K562 (cell line): ENCODE data around the gene SPON2. TPM values are rescaled to one million over a fixed set of nuclear protein-coding genes. Genes with fewer than 3 reads are reported as not detected.
A peak's percentile ranks its signal among the peaks of the same experiment; 100 is the strongest.

ENCODE experiments used
- ADNP ChIP-seq: fragments of 200-800 bp; sonication (Bioruptor generic); IDR thresholded peaks from 2 replicates; pipeline ENCODE4 v1.6.1; 2016; ENCODE audit warnings: missing genetic modification characterization, missing compliant biosample characterization
- BHLHE40 ChIP-seq: IDR thresholded peaks from 2 replicates; pipeline ENCODE4 v1.6.1; 2011; ENCODE audit warnings: low read length, improper control_type of control experiment
- CBX5 ChIP-seq: IDR thresholded peaks from 2 replicates; pipeline ENCODE4 v1.6.1; 2014; ENCODE audit warnings: low read depth, borderline replicate concordance
- GTF3C2 ChIP-seq: IDR thresholded peaks from 3 replicates; pipeline ENCODE4 v1.6.1; 2011; ENCODE audit warnings: borderline replicate concordance, mild to moderate bottlenecking, moderate library complexity; ENCODE audit not compliant: insufficient read length; ENCODE audit errors: extremely low read depth
- HDAC6 ChIP-seq: IDR thresholded peaks from 2 replicates; pipeline ENCODE4 v1.6.1; 2012; ENCODE audit warnings: low read depth, mild to moderate bottlenecking, control low read depth, inconsistent platforms, low read length, moderate library complexity
- HNRNPH1 ChIP-seq: fragments of 200-400 bp; formaldehyde crosslinking; optimal IDR thresholded peaks from 2 replicates; pipeline ENCODE3; 2017; ENCODE audit warnings: low read depth, mild to moderate bottlenecking, low read length, moderate library complexity
- IFI16 ChIP-seq: fragments of 250-450 bp; sonication (Bioruptor Pico); IDR thresholded peaks from 2 replicates; pipeline ENCODE4 v2.1.2; 2022; ENCODE audit warnings: mild to moderate bottlenecking, inconsistent platforms
- IRF9 ChIP-seq: fragments of 450-650 bp; IDR thresholded peaks from 2 replicates; pipeline ENCODE4 v1.6.1; 2016; ENCODE audit warnings: missing biosample characterization, missing genetic modification characterization
- MCM5 ChIP-seq: fragments of 450-650 bp; IDR thresholded peaks from 2 replicates; pipeline ENCODE4 v1.6.1; 2016; ENCODE audit warnings: low read depth
- POLR2B ChIP-seq: fragments of 450-650 bp; IDR thresholded peaks from 2 replicates; pipeline ENCODE4 v1.6.1; 2018; ENCODE audit warnings: low read depth; ENCODE audit not compliant: partially characterized antibody
- POLR2G ChIP-seq: fragments of 200-400 bp; formaldehyde crosslinking; IDR thresholded peaks from 2 replicates; pipeline ENCODE4 v1.6.1; 2017; ENCODE audit warnings: low read depth, mild to moderate bottlenecking, antibody characterized with exemption, low read length, moderate library complexity
- SREBF1 ChIP-seq: fragments of 150-350 bp; IDR thresholded peaks from 2 replicates; pipeline ENCODE4 v1.6.1; 2014; ENCODE audit warnings: antibody characterized with exemption, low read depth, low read length, borderline replicate concordance
- TFAM ChIP-seq: fragments of 250-450 bp; sonication (Bioruptor Pico); conservative IDR thresholded peaks from 2 replicates; pipeline ENCODE4 v1.5.0; 2021; ENCODE audit warnings: mild to moderate bottlenecking, moderate library complexity
- THAP7 ChIP-seq: fragments of 250-450 bp; sonication (Bioruptor Pico); IDR thresholded peaks from 2 replicates; pipeline ENCODE4 v1.5.0; 2021
- ZBTB1 ChIP-seq: sonication (generic); formaldehyde crosslinking; IDR thresholded peaks from 2 replicates; pipeline ENCODE4 v1.8.1; 2023; ENCODE audit warnings: missing genetic modification reagents, low read depth, mild to moderate bottlenecking, borderline replicate concordance
- ZNF12 ChIP-seq: sonication (generic); formaldehyde crosslinking; IDR thresholded peaks from 2 replicates; pipeline ENCODE4 v1.4.0; 2020; ENCODE audit warnings: mild to moderate bottlenecking, missing genetic modification reagents
- ZNF217 ChIP-seq: sonication (generic); formaldehyde crosslinking; IDR thresholded peaks from 2 replicates; pipeline ENCODE4 v1.8.0; 2022; ENCODE audit warnings: mild to moderate bottlenecking, missing genetic modification reagents
- ZNF324 ChIP-seq: fragments of 250-450 bp; sonication (Bioruptor Pico); IDR thresholded peaks from 2 replicates; pipeline ENCODE4 v1.4.0; 2020; ENCODE audit warnings: mild to moderate bottlenecking
- polyA plus RNA-seq, 8 experiments: library from polyadenylated mRNA; depleted of rRNA in 4 of 8; stranded (reverse) in 5 of 8; unstranded in 3 of 8; fragments of >200 nt; fragmentation: Nextera tagmentation in 2 of 8; fragmentation: Illumina TruSeq in 1 of 8; extraction: Ambion mirVana in 2 of 8; extraction: Trizol in 1 of 8; gene quantifications; 2 replicates each; pipeline versions ENCODE4 v1.2.1 to v1.2.3, GENCODE V29; 2011 to 2014; ENCODE audit warnings: inconsistent platforms in 1 of 8, missing spikeins in 1 of 8
- total RNA-seq, 7 experiments: library from RNA; depleted of rRNA in 6 of 7; stranded (reverse); fragments of >200 nt in 6 of 7; fragmentation: Illumina TruSeq in 2 of 7; extraction: Trizol in 2 of 7; gene quantifications; 2 replicates each; pipeline versions ENCODE4 v1.2.1 to v1.2.3, GENCODE V29; 2011 to 2021; ENCODE audit warnings: low replicate concordance in 1 of 7
- TF ChIP-seq, protein P1 (sequence below): fragments of 450-650 bp; formaldehyde crosslinking; IDR thresholded peaks from 2 replicates; pipeline ENCODE4 v1.4.0; 2022; ENCODE audit warnings: missing genetic modification characterization

SPON2 gene
- total and polyA plus RNA-seq, 9 of the 15 experiments (the other 6 are each of a cell fraction or from before 2014, with no cell fraction given): 0.21 to 2.2 (median 0.83) TPM

DNA sequence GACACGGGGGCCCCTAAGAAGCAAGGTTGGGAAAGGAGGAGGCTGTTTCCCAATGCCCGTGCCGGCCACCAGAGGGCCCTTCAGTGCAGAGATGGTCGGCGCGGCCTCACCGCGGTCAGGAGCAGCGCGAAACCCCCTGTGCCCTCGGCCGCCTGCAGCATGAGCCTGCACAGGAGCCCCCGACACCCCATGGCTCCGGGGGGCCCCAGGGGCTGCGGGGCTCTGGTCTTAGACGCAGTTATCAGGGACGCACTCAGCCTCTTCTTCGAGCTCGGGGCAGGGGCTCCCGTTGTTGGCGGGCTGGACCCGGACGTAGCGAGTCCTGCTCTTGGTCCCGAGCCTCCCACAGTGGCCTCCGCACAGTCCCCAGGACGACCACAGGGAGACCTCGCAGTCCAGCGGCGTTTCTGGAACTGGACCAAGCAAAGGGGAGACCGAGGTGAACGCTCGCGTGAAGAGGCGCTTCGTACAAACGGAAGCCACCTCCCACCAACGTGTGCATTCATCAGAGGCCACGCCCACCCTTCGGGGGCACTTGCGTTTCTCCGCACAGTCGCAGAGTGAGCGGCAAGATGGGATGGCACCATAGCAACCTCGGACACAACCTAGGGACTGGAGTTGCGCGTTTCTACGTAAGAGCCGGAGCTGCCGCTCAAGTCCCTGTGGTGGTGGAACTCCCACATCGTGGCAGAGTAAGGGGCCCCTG, 5.0 kb downstream of the SPON2 start (continued):
- TF ChIP-seq THAP7 (CRISPR knock-in tag) (no peak), ADNP (no peak), ZNF324 (no peak), POLR2G (peak; percentile 80), IFI16 (no peak), TFAM (CRISPR knock-in tag) (no peak), BHLHE40 (0 out of 2 replicates have a peak, but pooled peaks have one; percentile 39), ZBTB1 (0 out of 2 replicates have a peak, but pooled peaks have one; percentile 58), HNRNPH1 (no peak), GTF3C2 (no peak), SREBF1 (no peak), POLR2B (peak; percentile 51), CBX5 (no peak; the same call in 1 of the 2 replicates), HDAC6 (no peak), ZNF217 (CRISPR knock-in tag) (no peak), MCM5 (no peak), IRF9 (tag) (no peak), ZNF12 (CRISPR knock-in tag) (no peak)
- TF ChIP-seq, protein P1, sequence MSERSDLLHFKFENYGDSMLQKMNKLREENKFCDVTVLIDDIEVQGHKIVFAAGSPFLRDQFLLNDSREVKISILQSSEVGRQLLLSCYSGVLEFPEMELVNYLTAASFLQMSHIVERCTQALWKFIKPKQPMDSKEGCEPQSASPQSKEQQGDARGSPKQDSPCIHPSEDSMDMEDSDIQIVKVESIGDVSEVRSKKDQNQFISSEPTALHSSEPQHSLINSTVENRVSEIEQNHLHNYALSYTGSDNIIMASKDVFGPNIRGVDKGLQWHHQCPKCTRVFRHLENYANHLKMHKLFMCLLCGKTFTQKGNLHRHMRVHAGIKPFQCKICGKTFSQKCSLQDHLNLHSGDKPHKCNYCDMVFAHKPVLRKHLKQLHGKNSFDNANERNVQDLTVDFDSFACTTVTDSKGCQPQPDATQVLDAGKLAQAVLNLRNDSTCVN: no peak
